HepG2 (cell line): ENCODE measurements around the gene SLC48A1. TPM values are rescaled to one million over a fixed set of nuclear protein-coding genes. Genes with fewer than 3 reads are reported as not detected.

Experiments
- ARHGAP35 ChIP-seq: sonication (generic); formaldehyde crosslinking; IDR thresholded peaks from 2 replicates; pipeline ENCODE4 v1.9.0; 2022; ENCODE audit warnings: mild to moderate bottlenecking, inconsistent platforms, moderate library complexity, missing genetic modification reagents, borderline replicate concordance
- BCL3 ChIP-seq: sonication (generic); formaldehyde crosslinking; IDR thresholded peaks from 2 replicates; pipeline ENCODE4 v1.5.1; 2020; ENCODE audit warnings: mild to moderate bottlenecking, missing genetic modification reagents, moderate library complexity
- CAMTA2 ChIP-seq: sonication (generic); formaldehyde crosslinking; IDR thresholded peaks from 2 replicates; pipeline ENCODE4 v1.4.0; 2020; ENCODE audit warnings: mild to moderate bottlenecking, missing genetic modification reagents, borderline replicate concordance
- CREBL2 ChIP-seq: sonication (generic); formaldehyde crosslinking; IDR thresholded peaks from 2 replicates; pipeline ENCODE4 v1.8.1; 2023; ENCODE audit warnings: missing genetic modification reagents, mild to moderate bottlenecking, borderline replicate concordance
- HDAC2 ChIP-seq: sonication (generic); formaldehyde crosslinking; IDR thresholded peaks from 2 replicates; pipeline ENCODE4 v1.4.0; 2020; ENCODE audit warnings: missing genetic modification reagents
- KDM3A ChIP-seq: IDR thresholded peaks from 2 replicates; pipeline ENCODE4 v1.6.1; 2018; ENCODE audit warnings: low read depth, missing compliant biosample characterization
- KDM6A ChIP-seq: IDR thresholded peaks from 2 replicates; pipeline ENCODE4 v1.6.1; 2016; ENCODE audit warnings: low read depth
- MED8 ChIP-seq: sonication (generic); formaldehyde crosslinking; IDR thresholded peaks from 2 replicates; pipeline ENCODE4 v1.8.1; 2023; ENCODE audit warnings: mild to moderate bottlenecking, missing genetic modification reagents; ENCODE audit not compliant: insufficient replicate concordance
- NFKB2 ChIP-seq: sonication (generic); formaldehyde crosslinking; IDR thresholded peaks from 2 replicates; pipeline ENCODE4 v1.4.0; 2020; ENCODE audit warnings: missing genetic modification reagents, borderline replicate concordance
- THAP8 ChIP-seq: sonication (generic); formaldehyde crosslinking; IDR thresholded peaks from 2 replicates; pipeline ENCODE4 v1.5.1; 2020; ENCODE audit warnings: missing genetic modification reagents, mild to moderate bottlenecking, borderline replicate concordance
- ZC3H4 ChIP-seq: sonication (generic); formaldehyde crosslinking; IDR thresholded peaks from 2 replicates; pipeline ENCODE4 v1.4.0; 2020; ENCODE audit warnings: missing genetic modification reagents, borderline replicate concordance
- ZNF230 ChIP-seq: sonication (generic); formaldehyde crosslinking; IDR thresholded peaks from 2 replicates; pipeline ENCODE4 v1.4.0; 2020; ENCODE audit warnings: mild to moderate bottlenecking, missing genetic modification reagents
- ZNF362 ChIP-seq: sonication (generic); formaldehyde crosslinking; IDR thresholded peaks from 2 replicates; pipeline ENCODE4 v1.4.0; 2020; ENCODE audit warnings: missing genetic modification reagents, mild to moderate bottlenecking, borderline replicate concordance
- ZNF644 ChIP-seq: IDR thresholded peaks from 2 replicates; pipeline ENCODE4 v1.6.1; 2016; ENCODE audit warnings: low read depth
- ZNF800 ChIP-seq: sonication (generic); formaldehyde crosslinking; IDR thresholded peaks from 2 replicates; pipeline ENCODE4 v1.4.0; 2020; ENCODE audit warnings: missing genetic modification reagents
- ZNF878 ChIP-seq: sonication (generic); formaldehyde crosslinking; IDR thresholded peaks from 2 replicates; pipeline ENCODE4 v1.8.1; 2023; ENCODE audit warnings: mild to moderate bottlenecking, missing genetic modification reagents, moderate library complexity
- polyA plus RNA-seq, 8 experiments: library from polyadenylated mRNA; depleted of rRNA in 3 of 8; stranded (reverse) in 7 of 8; unstranded in 1 of 8; fragments of >200 nt; fragmentation: Illumina TruSeq in 4 of 8; extraction: Trizol in 4 of 8; gene quantifications; 2 replicates each; pipeline versions ENCODE4 v1.2.1 to v1.2.3, GENCODE V29; 2011 to 2016; ENCODE audit warnings: low read depth in 4 of 8, missing spikeins in 1 of 8, mixed read lengths in 1 of 8; ENCODE audit not compliant: insufficient read depth in 1 of 8
- total RNA-seq, 5 experiments: library from RNA; depleted of rRNA; stranded (reverse); fragments of >200 nt; fragmentation: Illumina TruSeq; extraction: Trizol; gene quantifications; 2 replicates each; pipeline ENCODE4 v1.2.3, GENCODE V29; 2016; ENCODE audit warnings: low read depth in 1 of 5
- TF ChIP-seq, protein P1 (sequence below): sonication (generic); formaldehyde crosslinking; IDR thresholded peaks from 2 replicates; pipeline ENCODE4 v1.5.1; 2020; ENCODE audit warnings: mild to moderate bottlenecking, missing genetic modification reagents, borderline replicate concordance

SLC48A1 gene
- total and polyA plus RNA-seq, 2 of the 13 experiments (the other 11 are each of a cell fraction or from before 2014, with no cell fraction given) = 2.2 to 3.7 TPM

- TF ChIP-seq, protein P1, sequence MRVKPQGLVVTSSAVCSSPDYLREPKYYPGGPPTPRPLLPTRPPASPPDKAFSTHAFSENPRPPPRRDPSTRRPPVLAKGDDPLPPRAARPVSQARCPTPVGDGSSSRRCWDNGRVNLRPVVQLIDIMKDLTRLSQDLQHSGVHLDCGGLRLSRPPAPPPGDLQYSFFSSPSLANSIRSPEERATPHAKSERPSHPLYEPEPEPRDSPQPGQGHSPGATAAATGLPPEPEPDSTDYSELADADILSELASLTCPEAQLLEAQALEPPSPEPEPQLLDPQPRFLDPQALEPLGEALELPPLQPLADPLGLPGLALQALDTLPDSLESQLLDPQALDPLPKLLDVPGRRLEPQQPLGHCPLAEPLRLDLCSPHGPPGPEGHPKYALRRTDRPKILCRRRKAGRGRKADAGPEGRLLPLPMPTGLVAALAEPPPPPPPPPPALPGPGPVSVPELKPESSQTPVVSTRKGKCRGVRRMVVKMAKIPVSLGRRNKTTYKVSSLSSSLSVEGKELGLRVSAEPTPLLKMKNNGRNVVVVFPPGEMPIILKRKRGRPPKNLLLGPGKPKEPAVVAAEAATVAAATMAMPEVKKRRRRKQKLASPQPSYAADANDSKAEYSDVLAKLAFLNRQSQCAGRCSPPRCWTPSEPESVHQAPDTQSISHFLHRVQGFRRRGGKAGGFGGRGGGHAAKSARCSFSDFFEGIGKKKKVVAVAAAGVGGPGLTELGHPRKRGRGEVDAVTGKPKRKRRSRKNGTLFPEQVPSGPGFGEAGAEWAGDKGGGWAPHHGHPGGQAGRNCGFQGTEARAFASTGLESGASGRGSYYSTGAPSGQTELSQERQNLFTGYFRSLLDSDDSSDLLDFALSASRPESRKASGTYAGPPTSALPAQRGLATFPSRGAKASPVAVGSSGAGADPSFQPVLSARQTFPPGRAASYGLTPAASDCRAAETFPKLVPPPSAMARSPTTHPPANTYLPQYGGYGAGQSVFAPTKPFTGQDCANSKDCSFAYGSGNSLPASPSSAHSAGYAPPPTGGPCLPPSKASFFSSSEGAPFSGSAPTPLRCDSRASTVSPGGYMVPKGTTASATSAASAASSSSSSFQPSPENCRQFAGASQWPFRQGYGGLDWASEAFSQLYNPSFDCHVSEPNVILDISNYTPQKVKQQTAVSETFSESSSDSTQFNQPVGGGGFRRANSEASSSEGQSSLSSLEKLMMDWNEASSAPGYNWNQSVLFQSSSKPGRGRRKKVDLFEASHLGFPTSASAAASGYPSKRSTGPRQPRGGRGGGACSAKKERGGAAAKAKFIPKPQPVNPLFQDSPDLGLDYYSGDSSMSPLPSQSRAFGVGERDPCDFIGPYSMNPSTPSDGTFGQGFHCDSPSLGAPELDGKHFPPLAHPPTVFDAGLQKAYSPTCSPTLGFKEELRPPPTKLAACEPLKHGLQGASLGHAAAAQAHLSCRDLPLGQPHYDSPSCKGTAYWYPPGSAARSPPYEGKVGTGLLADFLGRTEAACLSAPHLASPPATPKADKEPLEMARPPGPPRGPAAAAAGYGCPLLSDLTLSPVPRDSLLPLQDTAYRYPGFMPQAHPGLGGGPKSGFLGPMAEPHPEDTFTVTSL (CRISPR knock-in tag) = no peak
- TF ChIP-seq ARHGAP35 (CRISPR knock-in tag) (no peak), NFKB2 (CRISPR knock-in tag) (no peak), MED8 (CRISPR knock-in tag) (no peak), ZNF644 (CRISPR knock-in tag) (no peak), ZNF362 (CRISPR knock-in tag) (no peak), ZNF230 (CRISPR knock-in tag) (no peak), THAP8 (CRISPR knock-in tag) (no peak), ZNF878 (CRISPR knock-in tag) (no peak), CAMTA2 (CRISPR knock-in tag) (no peak), KDM6A (CRISPR knock-in tag) (no peak), HDAC2 (CRISPR knock-in tag) (no peak), ZNF800 (no peak), BCL3 (CRISPR knock-in tag) (no peak), CREBL2 (no peak), ZC3H4 (CRISPR knock-in tag) (no peak), KDM3A (CRISPR knock-in tag) (no peak)
These were observed 10.1 kb upstream of the SLC48A1 start (continued) for GRCh38 chr12:47762850-47763465.
